HCEC 1CT (cell line): ENCODE measurements around the gene PTPRA.
"Not testable (repeated sequence)": the region's sequence is repeated elsewhere in the genome, so short reads cannot be mapped to it uniquely, and the experiment has no call there.

Experiments
- DNase-seq: peaks from one replicate; pipeline ENCODE4 v3.0.0-alpha.2; 2017

Gene PTPRA

DNA sequence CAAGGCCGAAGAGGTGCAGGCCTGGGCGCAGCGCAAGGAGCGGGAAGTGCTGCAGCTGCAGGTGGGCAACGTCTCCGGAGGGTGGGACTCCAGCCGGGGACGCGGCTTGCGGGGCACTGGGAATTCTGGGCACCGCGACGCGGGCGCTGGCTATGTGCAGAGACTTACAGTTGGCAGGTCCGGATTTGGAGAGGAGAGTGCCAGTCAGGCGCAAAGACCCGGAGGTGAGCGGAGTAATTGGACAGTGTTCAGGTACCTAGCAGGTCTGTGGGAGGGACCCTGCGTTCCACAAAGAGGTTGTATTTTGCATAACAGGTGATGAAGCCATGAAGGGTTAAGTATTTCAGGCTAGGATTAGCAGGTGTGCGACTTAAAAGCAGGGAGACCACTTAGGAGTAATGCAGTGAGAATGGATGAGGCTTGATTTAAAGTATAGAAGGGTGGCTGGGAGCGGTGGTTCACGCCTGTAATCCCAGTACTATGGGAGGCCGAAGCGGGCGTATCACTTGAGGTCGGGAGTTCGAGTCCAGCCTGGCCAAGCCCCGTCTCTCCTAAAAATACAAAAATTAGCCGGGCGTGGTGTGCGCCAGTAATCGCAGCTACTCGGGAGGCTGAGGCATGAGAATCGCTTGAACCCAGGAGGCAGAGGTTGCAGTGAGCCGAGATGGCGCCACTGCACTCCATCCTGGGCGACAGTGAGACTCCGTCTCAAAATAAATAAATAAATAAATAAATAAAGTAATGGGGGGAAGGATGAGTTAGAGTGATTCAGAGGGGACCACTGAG is 173.6 kb downstream of the PTPRA start:
- no peak for DNase-seq

DNA sequence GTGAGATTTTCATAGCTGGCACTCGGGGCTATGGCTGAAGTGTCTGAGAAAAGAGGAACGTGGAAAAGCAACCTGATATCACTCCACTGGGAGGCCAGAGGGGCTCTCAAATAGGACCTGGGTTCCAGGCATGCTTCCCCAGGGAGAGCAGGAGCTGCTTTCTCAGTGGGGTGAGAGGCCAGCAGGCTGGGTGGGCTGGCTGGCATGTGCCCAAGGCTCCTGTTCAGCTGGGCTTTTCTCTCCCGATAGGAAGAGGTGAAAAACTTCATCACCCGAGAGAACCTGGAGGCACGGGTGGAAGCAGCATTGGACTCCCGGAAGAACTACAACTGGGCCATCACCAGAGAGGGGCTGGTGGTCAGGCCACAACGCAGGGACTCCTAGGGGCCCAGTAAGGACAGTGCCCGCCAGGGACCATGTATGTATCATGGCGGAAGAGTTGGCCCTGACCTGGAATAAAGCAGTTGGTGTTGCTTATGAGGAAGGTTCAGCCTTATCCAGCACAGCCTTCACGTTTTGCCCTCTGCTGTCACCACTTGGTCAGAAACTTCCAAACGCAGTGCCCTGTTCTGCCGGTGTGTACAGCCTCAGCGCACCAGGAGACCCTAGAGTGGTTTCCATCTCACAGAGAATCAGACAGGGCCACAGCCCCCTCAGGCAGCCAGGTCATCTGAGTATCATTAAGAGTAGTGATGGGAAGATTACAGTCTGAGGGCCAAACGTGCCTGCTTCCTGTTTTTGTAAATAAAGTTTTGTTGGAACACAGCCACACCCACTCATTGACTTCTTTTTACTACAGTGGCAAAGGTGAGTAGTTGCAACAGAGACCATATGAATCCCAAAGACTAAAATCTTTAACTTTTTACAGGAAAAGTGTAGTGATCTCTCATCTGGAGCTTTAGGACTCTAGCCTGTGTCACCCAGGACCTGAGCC is 174.5 kb downstream of the PTPRA start:
- no peak for DNase-seq

DNA sequence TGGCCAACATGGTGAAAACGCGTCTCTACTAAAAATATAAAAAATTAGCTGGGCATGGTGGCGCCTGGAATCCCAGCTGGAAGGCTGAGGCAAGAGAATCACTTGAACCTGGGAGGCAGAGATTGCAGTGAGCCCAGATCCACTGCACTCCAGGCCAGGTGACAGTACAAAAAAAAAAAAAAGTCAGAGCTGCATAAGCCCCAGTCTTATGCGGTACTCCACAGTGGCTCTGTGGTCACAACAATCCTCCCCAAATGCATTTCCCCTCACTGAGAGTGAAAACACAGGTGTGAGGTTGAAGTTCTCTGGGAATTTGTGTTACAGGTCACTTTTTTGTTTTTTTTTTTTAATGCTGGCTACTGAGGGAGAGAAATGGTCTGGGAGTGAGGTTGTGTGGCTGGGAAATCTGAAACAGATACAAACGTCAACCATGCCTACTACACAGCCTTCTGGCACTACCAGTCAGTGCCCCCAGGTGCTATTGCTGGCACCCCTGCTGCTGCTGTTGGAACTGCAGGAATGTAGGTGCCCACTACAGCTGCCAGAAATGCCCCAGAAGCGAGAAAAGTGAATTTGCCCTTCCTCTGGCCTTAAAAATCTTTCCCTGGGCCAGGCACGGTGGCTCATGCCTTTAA is 178.2 kb downstream of the PTPRA start:
- DNase-seq = no peak

DNA sequence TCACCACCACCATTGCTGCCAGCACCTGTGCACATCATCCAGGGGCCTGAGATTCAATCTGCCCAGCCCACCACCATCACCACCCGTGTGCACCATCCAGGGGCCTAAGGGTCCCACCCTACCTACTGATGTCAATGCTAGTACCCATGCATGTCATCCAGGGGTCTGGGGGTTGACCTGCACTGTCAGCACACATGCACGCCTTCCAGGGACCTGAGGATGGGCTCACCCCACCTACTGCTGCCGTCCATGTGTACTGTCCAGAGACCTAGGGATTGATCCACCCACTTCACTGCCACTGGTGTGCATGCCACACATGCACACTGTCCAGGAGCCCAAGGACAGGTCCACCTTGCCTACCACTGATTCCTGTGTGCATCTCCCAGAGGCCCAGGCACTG is 186.2 kb downstream of the PTPRA start:
- no peak for DNase-seq

DNA sequence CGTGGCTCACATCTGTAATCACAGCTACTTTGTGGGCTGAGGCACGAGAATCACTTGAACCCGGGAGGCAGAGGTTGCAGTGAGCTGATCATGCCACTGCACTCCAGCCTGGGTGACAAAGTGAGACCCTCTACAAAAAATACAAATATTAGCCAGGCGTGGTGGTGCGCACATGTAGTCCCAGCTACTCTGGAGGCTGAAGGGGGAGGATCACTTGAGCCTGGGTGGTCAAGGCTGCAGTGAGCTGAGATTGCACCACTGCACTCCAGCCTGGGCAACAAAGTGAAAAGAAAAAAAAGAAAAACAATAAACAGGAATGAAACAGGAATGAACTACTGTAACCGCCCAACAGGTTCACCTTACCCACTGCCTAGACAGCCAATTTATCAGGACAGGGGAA is 190.8 kb downstream of the PTPRA start:
- not testable (repeated sequence) for DNase-seq

DNA sequence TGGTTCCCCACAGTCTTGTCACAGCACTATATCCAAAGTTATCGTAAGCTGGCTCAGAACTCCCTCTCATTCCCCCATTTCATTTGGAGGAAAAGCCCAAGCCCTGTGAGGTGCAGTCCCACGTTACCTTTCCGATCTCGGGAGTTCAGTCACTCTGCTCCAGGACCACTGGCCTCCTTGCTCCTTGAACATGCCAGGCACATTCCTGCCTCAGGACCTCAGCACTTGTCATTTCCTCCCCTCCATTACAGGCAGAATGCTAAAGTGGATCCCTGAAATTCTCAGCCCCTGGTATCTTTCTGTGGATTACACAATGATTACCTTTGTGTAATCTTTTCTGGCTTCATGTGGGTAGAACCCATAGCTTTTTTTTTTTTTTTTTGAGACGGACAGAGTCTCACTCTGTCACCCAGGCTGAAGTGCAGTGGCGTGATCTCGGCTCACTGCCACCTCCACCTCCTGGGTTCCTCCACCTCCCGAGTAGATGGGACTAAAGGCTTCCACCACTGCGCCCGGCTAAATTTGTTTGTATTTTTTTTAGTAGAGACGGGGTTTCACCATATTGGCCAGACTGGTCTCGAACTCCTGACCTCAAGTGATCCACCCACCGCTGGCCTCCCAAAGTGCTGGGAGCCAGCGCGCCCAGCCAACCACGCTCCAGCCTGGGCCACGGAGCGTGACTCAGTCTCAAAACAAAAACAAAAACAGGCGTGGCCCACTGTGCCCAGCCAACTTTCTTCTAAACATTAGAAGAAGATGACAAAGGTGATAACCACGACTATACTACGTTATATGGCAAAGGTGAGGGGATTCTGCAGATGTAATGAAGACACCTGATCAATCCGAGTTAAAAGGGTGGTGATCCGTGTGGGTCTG is 194.1 kb downstream of the PTPRA start:
- no peak for DNase-seq

DNA sequence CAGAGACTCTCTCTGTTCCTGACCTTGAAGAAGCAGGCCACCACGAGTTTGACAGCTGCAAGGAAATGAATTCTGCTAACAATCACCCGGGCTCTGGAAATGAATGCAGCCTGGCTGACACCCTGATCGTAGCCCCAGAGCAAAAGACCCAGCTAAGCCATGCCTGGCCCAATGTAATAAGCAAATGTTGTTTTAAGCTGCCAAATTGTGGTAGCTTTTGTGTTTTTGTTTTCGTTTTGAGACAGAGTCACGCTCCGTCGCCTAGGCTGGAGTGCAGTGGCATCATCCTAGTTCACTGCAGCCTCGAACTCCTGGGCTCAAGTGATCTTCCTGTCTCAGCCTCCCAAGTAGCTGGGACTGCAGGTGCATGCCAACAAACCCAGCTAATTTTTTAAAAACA is 194.8 kb downstream of the PTPRA start:
- no peak for DNase-seq

DNA sequence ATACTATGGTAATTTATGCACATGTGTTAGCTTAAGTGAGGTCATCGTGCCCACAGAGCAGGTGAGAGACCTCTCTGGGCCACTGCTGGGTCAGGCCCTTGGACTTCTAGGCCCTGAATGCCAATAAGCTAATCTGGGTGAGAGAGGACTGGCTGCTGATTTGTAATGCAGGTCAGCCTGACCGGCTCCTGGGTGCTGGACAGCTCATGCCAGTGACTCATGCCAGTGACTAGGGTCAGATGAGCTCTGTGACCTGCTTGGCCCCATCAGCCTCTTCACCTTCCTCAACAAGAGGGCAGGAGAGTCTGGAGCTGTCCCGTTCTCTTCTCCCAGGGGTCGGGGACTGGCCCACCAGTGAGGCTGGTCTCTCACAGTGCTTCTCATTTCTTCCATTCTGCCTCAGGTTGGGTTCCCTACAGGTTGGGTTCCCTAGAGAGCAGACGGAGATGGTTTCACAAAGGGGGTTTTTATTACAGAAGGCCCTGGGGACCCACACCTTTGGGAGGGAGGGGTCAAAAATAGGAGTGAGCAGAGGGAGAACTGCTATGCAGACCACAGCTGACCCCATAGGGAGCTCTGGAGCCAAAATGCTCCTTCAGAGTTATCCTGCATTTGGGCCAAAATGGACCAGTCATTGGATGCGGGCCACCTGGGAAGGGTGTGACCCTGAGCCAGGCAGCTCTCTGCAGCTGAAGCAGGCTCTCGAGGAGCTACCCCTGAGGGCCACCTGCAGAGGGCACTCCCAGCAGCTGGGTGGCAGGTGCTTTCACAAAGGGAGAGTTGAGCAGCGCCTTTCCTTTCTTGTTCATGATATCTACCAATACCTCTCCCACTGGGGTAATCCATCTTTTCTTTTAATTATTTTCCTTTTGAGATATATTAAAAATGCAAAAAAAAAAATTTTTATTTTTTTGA is 196.0 kb downstream of the PTPRA start:
- DNase-seq = peak; percentile 39

DNA sequence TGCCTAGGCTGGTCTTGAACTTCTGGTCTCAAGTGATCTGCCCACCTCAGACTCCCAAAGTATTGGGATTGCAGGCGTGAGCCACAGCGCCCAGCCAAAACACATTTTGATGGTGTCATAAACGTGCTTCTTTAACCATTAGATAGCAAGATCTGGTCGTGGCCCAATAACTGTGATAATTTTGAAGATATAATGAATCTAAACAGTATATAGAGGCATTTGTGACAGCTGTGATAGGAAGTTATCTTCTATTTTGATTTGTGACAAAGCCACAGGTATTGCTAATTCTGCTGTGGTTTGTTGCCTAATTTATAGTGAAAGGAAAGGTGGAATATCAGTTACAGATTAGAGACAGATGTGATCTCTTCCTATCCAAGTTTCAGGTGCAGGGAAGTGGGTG is 197.4 kb downstream of the PTPRA start:
- DNase-seq = no peak

DNA sequence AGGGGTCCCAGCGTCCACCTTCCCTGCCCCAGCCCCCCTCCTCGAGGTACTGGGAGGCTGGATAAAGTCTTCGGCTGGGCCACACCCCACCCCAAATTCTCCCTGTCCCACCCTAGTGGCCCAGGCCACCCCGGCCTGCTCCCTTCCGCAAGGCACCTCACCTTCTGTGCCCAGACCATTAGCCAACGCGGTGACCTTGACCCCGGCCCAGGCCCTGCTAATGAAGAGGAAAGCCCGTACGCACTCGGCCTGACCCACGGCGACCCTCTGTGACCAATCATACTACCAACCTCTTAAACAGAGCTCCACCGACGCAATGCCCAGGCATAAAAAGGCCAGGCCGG is 198.0 kb downstream of the PTPRA start:
- DNase-seq = no peak

DNA sequence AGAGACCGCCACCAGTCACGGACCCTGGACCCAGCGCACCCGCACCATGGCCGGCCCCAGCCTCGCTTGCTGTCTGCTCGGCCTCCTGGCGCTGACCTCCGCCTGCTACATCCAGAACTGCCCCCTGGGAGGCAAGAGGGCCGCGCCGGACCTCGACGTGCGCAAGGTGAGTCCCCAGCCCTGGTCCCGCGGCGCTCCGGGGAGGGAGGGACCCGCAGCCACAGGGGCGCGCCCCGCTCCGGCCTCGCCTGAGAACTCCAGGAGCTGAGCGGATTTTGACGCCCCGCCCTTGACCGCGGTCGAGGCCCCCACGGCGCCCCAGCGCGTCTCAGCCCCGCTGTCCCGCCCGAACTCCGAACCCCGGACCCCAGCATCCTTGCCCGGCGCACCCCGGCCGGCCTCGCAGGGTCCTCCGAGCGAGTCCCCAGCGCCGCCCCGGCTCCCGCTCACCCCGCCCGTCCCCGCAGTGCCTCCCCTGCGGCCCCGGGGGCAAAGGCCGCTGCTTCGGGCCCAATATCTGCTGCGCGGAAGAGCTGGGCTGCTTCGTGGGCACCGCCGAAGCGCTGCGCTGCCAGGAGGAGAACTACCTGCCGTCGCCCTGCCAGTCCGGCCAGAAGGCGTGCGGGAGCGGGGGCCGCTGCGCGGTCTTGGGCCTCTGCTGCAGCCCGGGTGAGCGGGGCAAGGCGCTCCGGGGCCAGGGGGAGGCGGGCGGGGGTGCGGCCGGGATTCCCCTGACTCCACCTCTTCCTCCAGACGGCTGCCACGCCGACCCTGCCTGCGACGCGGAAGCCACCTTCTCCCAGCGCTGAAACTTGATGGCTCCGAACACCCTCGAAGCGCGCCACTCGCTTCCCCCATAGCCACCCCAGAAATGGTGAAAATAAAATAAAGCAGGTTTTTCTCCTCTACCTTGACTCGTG is 198.6 kb downstream of the PTPRA start, which contains the start of gene OXT:
TSS of gene OXT (plus strand) at position 11 of the 920 bp plus-strand sequence. CDS start at position 47, 36 bp downstream.
- no peak for DNase-seq

DNA sequence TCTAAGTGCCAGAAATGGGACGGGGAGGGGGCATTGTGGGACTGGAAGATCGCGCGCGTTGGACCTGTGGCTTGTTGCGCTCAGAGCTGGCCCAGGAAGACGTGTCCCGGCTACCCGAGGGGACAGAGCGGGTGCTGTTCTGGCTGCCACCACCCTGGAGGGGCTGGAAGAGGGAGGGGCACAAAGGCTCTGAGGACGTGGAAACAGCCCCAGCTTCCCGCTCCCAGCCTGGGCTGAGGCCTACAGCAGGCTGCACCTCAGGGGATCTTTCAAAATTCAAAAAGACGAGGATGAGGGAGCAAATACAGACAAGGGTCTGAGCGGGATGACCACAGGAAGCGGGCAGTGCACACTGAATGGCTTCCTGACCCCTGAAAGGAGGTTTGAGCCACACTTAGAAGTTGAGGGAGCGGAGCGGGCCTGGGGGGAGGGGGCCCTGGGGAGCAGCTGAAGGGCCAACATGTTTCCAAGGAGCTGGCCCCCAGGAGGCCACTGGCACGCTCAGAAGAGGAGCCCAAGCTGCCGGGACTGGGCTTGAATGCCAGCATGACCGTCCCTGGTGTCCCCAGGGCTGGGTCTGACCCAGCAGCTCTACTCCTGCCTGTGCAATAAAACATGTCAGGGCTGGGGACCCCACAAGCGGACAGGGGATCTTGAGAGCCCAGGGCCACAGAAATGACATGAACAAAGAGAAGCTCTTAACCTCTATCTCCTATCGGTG is 199.4 kb downstream of the PTPRA start:
- no peak for DNase-seq

DNA sequence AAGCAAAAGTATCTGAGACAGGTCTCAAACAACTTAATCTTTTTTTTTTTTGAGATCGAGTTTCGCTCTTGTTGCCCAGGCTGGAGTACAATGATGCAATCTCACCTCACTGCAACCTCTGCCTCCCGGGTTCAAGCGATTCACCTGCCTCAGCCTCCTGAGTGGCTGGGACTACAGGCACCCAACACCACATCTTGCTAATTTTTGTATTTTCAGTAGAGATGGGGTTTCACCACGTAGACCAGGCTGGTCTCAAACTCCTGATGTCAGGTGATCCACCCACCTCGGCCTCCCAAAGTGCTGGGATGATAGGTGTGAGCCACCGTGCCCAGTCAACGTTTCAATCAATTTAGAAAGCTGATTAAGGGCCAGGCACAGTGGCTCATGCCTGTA is 200.0 kb downstream of the PTPRA start:
- not testable (repeated sequence) for DNase-seq

DNA sequence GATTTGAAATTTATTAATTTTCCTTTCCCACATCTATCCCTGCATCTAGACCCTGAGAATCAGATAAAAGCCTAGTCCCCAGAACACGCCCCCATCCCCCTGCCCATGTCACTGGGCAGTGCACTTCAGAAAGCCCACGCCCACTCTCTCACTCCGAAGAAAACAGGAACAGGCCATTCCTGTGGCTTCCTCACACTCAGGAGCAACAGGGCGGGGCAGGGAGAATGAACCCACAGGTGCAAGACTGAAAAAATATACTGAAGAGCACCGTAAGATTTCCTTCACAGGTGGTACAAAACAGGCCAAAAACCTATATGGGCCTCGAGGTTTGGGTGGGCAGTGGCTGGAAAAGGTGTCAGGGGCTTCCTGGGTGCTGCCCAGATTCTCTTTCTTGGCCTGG is 201.5 kb downstream of the PTPRA start:
- DNase-seq = no peak

DNA sequence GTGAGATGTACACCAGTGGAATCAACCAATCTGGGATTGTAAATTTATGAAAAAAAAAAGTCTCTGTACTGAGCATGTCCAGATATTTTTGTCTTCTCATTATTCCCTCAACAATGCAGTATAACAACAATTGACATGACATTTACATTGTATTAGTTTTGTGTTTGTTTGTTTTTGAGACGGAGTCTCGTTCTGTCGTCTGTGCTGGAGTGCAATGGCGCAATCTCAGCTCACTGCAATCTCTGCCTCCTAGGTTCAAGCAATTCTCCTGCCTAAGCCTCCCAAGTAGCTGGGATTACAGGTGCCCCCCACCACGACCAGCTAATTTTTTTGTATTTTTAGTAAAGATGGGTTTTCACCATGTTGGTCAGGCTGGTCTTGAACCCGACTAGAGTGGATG is 202.0 kb downstream of the PTPRA start:
- DNase-seq = not testable (repeated sequence)

DNA sequence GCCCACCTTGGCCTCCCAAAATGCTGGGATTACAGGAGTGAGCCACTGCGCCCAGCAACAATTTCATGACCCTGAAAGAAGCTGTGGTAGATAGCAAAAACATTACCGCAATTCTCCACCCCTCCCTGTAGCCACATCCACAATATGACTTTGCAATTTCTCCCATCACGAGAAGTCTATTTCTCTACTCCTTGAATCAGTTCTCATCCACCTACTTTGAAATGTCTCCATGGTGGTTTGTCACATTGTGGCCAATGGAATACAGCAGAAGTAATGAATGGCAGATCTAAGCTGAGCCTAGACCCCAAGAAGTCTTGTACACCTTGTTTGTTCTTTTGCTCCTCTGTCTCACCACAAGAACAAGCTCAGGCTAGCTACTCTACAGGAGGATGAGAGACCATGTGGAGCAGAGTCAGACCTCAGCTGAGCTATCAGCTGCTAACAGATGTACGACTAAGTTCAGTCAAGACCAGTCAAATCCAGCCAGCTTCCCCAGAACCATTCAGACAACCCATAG is 204.4 kb downstream of the PTPRA start:
- no peak for DNase-seq

DNA sequence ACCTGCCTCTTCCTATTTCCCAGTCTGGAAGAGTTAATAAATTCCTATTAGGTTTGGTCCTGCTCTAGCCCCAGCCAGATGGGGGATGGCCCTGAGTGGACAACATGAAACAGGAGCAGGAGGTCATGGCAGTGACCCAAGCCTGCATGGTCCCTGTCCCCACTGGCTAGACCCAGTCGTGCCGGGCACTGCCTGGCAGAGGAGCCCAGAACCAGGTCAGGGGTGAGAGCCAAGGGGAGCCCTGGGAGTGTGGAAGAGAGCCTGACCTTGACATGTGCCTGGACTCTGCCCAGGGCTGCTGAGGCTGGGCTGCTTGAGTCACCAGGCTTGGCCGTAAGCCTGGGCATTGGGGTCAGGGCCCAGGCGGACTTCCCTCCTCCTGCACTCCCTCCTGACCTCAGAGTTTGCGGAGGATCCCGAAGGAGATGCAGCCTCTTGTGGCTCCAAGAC is 207.7 kb downstream of the PTPRA start:
- DNase-seq = peak; percentile 76

DNA sequence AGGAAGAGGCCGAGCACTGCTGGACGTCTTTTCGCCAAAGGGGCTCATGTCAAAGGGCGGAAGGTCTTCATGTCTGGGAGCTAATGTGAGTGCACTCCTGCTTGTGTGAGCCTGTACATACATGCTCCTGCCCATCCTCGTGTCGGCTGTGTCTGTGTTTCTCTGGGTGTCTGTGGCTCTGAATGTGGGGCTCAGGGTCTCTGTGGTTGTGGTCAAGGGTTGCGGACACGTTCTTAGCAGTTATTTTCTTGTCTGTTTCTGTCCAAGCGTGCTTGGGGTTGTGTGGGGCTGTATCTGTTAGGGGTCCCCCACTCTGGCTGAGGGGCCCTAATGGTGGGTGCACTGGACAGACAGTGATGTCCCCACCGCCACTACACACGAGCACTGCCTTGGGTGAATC is 208.4 kb downstream of the PTPRA start:
- no peak for DNase-seq

DNA sequence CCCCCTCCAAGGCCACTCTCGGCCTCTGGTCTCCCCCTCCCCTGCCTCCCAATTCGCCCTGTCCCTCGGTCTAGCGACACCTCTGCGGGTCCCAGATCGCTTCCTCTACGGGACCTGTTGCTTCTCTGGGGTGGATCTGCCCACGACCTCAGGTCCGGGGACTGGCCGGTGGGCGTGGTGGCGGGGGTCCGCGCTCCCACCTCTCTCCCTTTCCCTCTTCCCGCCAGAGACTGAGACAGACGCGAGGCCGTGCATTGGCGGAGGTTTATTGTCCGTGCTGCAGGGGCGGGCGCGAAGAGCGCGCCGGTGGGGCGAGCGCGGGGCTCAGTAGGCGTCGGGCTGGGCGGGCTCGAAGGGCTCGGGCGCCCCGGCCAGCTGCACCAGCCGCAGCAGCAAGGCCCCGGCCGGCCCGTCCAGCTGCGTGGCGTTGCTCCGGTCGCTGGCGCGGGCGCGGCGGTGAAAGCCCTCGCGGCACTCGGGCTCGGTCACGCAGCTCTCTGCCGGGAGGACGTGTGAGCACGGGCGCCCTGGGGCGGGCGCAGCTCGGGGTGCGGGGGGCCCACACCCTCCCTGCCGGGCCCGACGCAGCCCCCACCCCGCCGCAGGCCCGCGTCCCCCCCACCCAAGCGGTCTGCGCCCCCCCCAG is 209.1 kb downstream of the PTPRA start:
- no peak for DNase-seq
